GM15510 (cell line): Measurements from ENCODE around the gene CFTR.

Source experiments
- POLR2A ChIP-seq: IDR thresholded peaks from 3 replicates; pipeline ENCODE4 v1.6.1; 2011; ENCODE audit warnings: borderline replicate concordance; ENCODE audit not compliant: insufficient read length; ENCODE audit errors: extremely low read depth

CFTR gene

GRCh38 chr7:117485118-117485620, 5.3 kb downstream of the CFTR start:
- TF ChIP-seq POLR2A, result no peak

DNA sequence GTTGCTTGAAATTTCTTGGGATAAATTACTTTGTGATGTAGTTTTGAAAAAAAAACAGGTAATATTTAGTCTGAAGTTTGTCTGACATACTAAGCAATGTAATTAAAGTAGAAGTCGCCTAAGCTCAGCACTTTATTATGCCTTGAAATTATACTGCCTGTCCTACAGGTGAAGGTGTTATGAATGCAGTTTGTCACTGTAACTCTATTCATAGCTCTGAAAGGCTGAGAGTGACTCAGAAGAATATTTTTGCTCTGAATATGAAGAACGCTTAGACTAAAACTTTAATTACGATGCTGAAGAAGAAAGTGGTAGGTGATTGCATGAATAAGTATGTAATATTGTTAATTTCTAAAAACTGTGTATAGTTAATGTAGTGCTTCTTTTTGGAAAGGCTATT, 9.2 kb downstream of the CFTR start:
- TF ChIP-seq POLR2A, result no peak

GRCh38 chr7:117489430-117489829, 9.6 kb downstream of the CFTR start:
- TF ChIP-seq POLR2A, result no peak

DNA sequence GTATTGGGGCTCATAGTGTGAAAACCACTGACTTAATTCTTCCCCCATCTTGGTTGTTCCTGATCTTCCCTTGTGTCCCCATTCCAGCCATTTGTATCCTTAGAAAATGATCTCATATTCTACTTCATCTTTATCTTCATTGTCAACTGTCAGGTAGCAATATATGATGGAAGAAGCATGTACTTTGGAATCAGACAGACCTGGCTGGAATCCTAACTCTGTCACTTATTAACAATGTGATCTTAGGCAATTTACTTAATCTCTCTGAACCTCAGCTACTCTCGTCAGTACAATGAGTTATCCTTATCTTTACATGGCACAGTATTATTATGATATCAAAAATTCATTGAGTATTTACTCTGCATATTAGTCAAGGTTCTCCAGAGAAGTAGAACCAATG, 10.1 kb downstream of the CFTR start:
- TF ChIP-seq POLR2A, result no peak

GRCh38 chr7:117492649-117493048, 12.8 kb downstream of the CFTR start:
- TF ChIP-seq POLR2A, result no peak

- TF ChIP-seq POLR2A, result no peak
Measured at GRCh38 chr7:117493460-117493859, 13.6 kb downstream of the CFTR start.

GRCh38 chr7:117495308-117495707, 15.5 kb downstream of the CFTR start:
- TF ChIP-seq POLR2A, result no peak

DNA sequence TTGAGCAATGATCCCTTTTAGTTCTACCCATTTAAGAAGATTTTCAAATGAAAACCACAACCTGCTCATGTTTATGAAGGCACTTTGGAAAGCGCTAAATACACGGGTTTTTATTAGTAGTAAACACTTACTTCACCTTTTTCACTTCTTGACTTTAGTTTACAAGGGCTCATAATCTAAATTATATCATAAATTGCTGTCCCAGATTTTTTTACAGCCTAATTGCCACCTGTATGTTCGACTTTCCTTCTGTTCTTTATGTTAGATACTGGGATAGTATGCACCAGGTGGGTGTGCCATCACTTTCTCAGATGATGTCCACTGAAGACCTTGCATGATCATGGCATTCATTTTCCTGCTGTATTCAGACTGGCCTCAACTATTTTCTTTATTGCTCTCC, 22.5 kb downstream of the CFTR start:
- TF ChIP-seq POLR2A, result no peak

- TF ChIP-seq POLR2A, result no peak
Measured at GRCh38 chr7:117505238-117505637, 25.4 kb downstream of the CFTR start.

DNA sequence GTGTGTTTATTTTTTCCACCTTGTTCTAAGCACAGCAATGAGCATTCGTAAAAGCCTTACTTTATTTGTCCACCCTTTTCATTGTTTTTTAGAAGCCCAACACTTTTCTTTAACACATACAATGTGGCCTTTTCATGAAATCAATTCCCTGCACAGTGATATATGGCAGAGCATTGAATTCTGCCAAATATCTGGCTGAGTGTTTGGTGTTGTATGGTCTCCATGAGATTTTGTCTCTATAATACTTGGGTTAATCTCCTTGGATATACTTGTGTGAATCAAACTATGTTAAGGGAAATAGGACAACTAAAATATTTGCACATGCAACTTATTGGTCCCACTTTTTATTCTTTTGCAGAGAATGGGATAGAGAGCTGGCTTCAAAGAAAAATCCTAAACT, 28.9 kb downstream of the CFTR start:
- TF ChIP-seq POLR2A, result no peak

- TF ChIP-seq POLR2A, result no peak
Measured at GRCh38 chr7:117530390-117530789, 50.6 kb downstream of the CFTR start.

- no peak for TF ChIP-seq POLR2A
Measured at GRCh38 chr7:117531595-117532244, 51.9 kb downstream of the CFTR start.

- TF ChIP-seq POLR2A, result no peak
Measured at GRCh38 chr7:117538053-117538452, 58.2 kb downstream of the CFTR start.

DNA sequence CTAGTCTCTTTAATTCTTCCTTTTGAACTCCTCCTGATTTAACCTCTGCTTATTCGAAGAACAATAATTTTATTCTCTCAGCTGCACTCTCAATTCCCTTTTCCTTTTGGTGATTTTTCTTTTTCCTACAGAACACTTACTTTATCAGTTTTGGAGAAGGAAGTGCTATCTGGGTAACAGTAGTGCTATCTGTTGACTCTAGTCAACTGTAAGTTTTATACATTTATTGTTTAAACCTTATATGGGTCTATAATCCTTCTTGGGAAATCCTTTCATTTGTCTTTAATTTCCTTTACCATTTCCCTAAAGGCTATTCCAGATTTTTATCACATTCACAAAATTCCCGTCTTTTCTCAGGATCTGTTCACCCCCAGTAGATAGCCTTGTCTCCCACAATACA, 64.2 kb downstream of the CFTR start:
- no peak for TF ChIP-seq POLR2A

GRCh38 chr7:117548035-117548434, 68.2 kb downstream of the CFTR start:
- TF ChIP-seq POLR2A, result no peak

DNA sequence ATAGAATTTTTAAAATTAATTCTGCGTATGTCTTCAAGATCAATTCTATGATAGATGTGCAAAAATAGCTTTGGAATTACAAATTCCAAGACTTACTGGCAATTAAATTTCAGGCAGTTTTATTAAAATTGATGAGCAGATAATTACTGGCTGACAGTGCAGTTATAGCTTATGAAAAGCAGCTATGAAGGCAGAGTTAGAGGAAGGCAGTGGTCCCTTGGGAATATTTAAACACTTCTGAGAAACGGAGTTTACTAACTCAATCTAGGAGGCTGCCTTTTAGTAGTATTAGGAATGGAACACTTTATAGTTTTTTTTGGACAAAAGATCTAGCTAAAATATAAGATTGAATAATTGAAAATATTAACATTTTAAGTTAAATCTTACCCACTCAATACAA, 70.8 kb downstream of the CFTR start:
- TF ChIP-seq POLR2A, result no peak

GRCh38 chr7:117552660-117553059, 72.8 kb downstream of the CFTR start:
- TF ChIP-seq POLR2A, result no peak
